Brain microvascular endothelial cell (primary cell): ENCODE data around the gene CD248.

Experiments used
- DNase-seq: peaks from one replicate; pipeline ENCODE4 v3.0.0-alpha.2; 2020
- H3K27ac ChIP-seq: fragments of 250-450 bp; sonication (Bioruptor Pico); 2 replicates; pipeline ENCODE4 v1.5.1; 2020; ENCODE audit warnings: mild to moderate bottlenecking, moderate library complexity
- H3K27me3 ChIP-seq: fragments of 250-450 bp; sonication (Bioruptor Pico); replicated peaks from 2 replicates; pipeline ENCODE4 v1.5.1; 2020; ENCODE audit warnings: mild to moderate bottlenecking
- H3K36me3 ChIP-seq: fragments of 250-450 bp; sonication (Bioruptor Pico); replicated peaks from 2 replicates; pipeline ENCODE4 v1.5.1; 2020; ENCODE audit warnings: mild to moderate bottlenecking
- H3K4me3 ChIP-seq: 2 replicates; pipeline ENCODE4 v1.5.1; 2011; ENCODE audit warnings: low read depth, mild to moderate bottlenecking, control low read depth, low read length, moderate library complexity
- in situ Hi-C: cut with HindIII; loops from 2 replicates; pipeline ENCODE4 v1.10.0; 2017; ENCODE audit warnings: low sequenced_read_pairs, low pct_ligation_motif_present
- TF ChIP-seq, protein P1 (sequence below): IDR thresholded peaks from 2 replicates; pipeline ENCODE4 v1.5.1; 2011; ENCODE audit warnings: low read depth, mild to moderate bottlenecking, moderate library complexity, low read length, control low read depth, inconsistent platforms; ENCODE audit errors: missing control alignments

CD248 gene

DNA sequence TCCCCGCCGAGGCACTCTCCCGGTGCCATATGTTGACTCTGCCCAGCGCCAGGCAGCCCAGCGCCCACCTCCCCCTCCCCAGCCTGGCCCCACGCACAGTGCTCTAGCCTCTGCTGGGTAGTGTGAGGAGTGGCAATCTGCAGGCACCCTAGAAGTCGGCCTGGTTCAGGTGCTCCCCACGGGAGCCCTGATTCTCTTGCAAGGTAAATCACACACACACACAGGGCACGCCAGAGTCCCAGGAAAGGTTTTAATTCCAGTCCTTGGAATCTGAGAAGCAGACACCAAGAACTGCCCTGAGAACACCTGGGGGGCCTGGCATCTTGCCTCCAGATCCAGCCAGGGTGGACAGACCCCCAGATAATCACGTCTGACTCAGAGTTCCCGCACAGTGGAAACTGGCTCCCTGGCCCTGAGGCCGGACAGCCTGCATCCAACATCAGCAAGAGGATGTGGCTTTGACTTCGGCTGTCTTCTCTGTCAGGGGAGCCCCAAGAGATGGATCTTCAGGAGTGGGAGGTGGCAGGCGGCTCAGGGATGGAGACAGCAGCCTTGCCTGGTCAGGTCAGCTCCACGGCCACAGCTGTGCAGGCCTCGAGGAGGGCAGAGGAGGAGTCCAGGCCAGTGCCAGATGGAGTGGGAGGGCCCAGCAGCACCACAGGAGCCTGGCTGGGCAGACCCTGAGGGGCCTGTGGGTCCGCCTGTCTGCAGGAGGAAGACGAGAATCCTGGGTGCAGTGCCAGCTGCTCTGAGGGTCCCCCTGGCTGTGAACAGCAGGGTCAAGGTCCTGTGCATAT lies 20.5 kb upstream of the CD248 start:
- H3K27me3 ChIP-seq, result no peaks in the 10 kb centered on the region
- in situ Hi-C loops, result no loop called here
- H3K27ac ChIP-seq, result peak overlapping the region; percentile 97
- H3K36me3 ChIP-seq, result peaks cover 39% of the 10 kb centered on the region
- TF ChIP-seq, protein P1, sequence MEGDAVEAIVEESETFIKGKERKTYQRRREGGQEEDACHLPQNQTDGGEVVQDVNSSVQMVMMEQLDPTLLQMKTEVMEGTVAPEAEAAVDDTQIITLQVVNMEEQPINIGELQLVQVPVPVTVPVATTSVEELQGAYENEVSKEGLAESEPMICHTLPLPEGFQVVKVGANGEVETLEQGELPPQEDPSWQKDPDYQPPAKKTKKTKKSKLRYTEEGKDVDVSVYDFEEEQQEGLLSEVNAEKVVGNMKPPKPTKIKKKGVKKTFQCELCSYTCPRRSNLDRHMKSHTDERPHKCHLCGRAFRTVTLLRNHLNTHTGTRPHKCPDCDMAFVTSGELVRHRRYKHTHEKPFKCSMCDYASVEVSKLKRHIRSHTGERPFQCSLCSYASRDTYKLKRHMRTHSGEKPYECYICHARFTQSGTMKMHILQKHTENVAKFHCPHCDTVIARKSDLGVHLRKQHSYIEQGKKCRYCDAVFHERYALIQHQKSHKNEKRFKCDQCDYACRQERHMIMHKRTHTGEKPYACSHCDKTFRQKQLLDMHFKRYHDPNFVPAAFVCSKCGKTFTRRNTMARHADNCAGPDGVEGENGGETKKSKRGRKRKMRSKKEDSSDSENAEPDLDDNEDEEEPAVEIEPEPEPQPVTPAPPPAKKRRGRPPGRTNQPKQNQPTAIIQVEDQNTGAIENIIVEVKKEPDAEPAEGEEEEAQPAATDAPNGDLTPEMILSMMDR, result peak; percentile 6
- peak; percentile 23 for DNase-seq
- no peak overlapping the region for H3K4me3 ChIP-seq

GRCh38 chr11:66336234-66337102 lies 19.6 kb upstream of the CD248 start, which contains the start of gene RIN1:
Gene RIN1, minus strand, starts transcription at chr11:66336434. Its CDS starts 32 bp downstream, at chr11:66336402.
- TF ChIP-seq, protein P1, result peak; percentile 17
- peak within 1 kb of the TSS; percentile 76 for H3K4me3 ChIP-seq
- H3K27me3 ChIP-seq, result no peaks in the 10 kb centered on the region
- in situ Hi-C loops, result no loop called here
- DNase-seq, result peak; percentile 98
- H3K36me3 ChIP-seq, result peaks cover 34% of the 10 kb centered on the region
- H3K27ac ChIP-seq, result peak within 1 kb of the TSS; percentile 97

DNA sequence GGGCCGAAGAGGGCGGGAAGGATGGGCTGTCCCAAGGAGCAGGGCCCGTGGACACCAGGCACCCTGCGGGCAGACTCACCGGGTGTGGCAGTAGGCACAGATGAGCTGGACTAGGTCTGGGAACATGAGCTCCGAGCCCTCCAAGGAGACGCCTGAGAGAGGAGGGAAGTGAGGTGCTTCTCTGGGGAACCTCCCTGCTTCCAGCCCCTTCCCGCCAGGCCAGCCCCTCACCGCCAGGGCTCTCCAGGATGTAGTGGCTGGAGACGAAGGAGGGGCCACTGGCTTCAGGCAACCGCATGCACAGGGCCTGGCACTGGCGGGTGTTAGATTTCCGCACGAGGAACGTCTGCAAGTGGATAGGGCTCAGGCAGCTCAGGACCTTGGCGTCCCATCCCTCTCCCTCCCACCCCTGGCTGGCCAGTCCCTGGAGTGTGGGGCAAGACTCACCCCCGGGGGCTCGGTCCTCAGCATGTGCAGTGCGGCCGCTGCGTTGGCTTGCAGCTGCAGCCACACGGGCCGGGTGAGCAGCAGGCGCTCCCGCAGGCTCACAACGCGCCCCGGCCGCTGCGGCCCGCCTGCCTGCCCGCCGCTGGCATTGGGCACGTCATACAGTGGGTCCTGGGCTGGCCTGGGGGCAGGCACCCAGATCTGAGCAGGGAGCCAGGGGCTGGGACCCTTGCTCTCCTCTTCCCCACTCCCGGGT lies 18.8 kb upstream of the CD248 start:
- DNase-seq, result peak; percentile 62
- Histone ChIP-seq H3K4me3 (peak overlapping the region; percentile 76), H3K27me3 (no peaks in the 10 kb centered on the region), H3K27ac (peak overlapping the region; percentile 97), H3K36me3 (peaks cover 28% of the 10 kb centered on the region)
- in situ Hi-C loops, result no loop called here
- TF ChIP-seq, protein P1, result peak; percentile 30

GRCh38 chr11:66334605-66335442 lies 18.0 kb upstream of the CD248 start:
- in situ Hi-C loops, result no loop called here
- peak overlapping the region; percentile 97 for H3K27ac ChIP-seq
- no peaks in the 10 kb centered on the region for H3K27me3 ChIP-seq
- peak overlapping the region; percentile 76 for H3K4me3 ChIP-seq
- TF ChIP-seq, protein P1, result no peak
- no peak for DNase-seq
- H3K36me3 ChIP-seq, result peaks cover 22% of the 10 kb centered on the region

- Histone ChIP-seq H3K4me3 (peak overlapping the region; percentile 76), H3K27ac (no peak overlapping the region), H3K36me3 (peaks cover 16% of the 10 kb centered on the region), H3K27me3 (no peaks in the 10 kb centered on the region)
- TF ChIP-seq, protein P1, result no peak
- in situ Hi-C loops, result no loop called here
- DNase-seq, result no peak
Measured at GRCh38 chr11:66333896-66334604, 17.2 kb upstream of the CD248 start.
